Measurements from ENCODE around the gene TSSC4. TPM values are rescaled to one million over a fixed set of nuclear protein-coding genes. Genes with fewer than 3 reads are reported as not detected.

Gene TSSC4
- total and polyA plus RNA-seq, 5 donors from 2014 or later, result 59.6 to 97.4 (median 69.8) TPM

- no peak overlapping the region for H3K27ac Mint-ChIP-seq
- no peaks in the 10 kb centered on the region for H3K27me3 Mint-ChIP-seq
- no peaks in the 10 kb centered on the region for H3K9me3 ChIP-seq (ENCODE audit: control insufficient read depth in 2 of 2, low read length in 2 of 2)
- no peaks in the 10 kb centered on the region for H3K9me3 Mint-ChIP-seq
- DNase-seq (no peak), ATAC-seq (ENCODE audit: low read depth in 2 of 2) (no peak)
- no peaks in the 10 kb centered on the region for H3K27me3 ChIP-seq (ENCODE audit: control insufficient read depth, insufficient read depth, low read length)
- no peak overlapping the region for H3K27ac ChIP-seq (ENCODE audit: insufficient read depth, low read length, poor library complexity, severe bottlenecking)
- no peak overlapping the region for H3K4me3 Mint-ChIP-seq
- H3K36me3 ChIP-seq (ENCODE audit: control insufficient read depth, insufficient read depth, low read length), result peaks cover under 1% of the 10 kb centered on the region
- no peaks in the 10 kb centered on the region for H3K4me1 Mint-ChIP-seq
- no peak overlapping the region for H3K4me3 ChIP-seq (ENCODE audit: low read depth, low read length)
- no peaks in the 10 kb centered on the region for H3K36me3 Mint-ChIP-seq
- no peaks in the 10 kb centered on the region for H3K4me1 ChIP-seq (ENCODE audit: control insufficient read depth, insufficient read depth, low read length, poor library complexity, severe bottlenecking)
Measured at GRCh38 chr11:2409126-2409525, 8.6 kb downstream of the TSSC4 start.

DNA sequence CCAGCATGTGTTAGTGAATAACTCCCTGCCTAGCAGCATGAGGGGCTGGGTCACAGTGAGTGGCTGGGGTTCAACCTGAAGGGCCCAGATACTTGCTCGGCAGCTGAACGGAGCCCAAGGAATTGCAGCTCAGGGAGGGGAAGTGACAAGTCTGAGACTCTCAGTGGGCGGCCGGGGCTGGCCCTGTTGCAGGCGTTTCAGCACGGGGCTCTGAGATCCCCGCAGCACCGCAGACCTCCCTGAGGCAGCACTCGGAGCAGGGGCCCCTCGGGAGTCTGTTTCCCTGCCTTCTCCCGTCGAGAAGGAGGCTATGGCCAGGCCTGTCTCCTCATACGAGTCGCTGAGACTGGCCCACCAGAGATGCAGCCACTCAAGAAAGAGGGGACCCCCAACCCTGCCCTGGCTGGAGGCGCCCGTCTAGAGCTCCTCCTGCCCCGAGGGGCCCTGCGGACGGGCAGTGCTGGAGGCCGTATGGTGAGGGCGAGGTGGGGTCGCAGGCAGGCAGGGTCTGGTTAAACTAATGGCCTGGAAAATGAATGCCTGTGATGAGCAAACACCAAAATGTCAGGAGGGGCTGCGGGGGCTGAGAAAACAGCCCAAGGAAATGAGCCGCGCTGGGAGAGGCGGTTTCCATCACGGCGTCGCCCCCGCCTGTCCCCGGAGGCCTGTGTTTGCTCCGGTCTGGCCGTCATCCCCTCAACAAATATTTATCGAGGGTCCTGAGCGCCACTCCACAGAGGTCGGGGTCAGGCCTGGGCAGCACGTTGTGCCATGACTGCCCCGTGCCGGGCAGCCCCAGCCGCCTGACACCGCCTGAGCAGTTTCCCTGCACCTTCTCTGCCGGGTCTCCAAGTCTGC lies 9.3 kb downstream of the TSSC4 start:
- Histone ChIP-seq H3K27ac (ENCODE audit: insufficient read depth, low read length, poor library complexity, severe bottlenecking) (no peak overlapping the region), H3K36me3 (ENCODE audit: control insufficient read depth, insufficient read depth, low read length) (no peaks in the 10 kb centered on the region), H3K9me3 (ENCODE audit: control insufficient read depth in 2 of 2, low read length in 2 of 2) (no peaks in the 10 kb centered on the region), H3K4me3 (ENCODE audit: low read depth, low read length) (no peak overlapping the region), H3K27me3 (ENCODE audit: control insufficient read depth, insufficient read depth, low read length) (no peaks in the 10 kb centered on the region), H3K4me1 (ENCODE audit: control insufficient read depth, insufficient read depth, low read length, poor library complexity, severe bottlenecking) (no peaks in the 10 kb centered on the region)
- Mint-ChIP-seq H3K36me3 (no peaks in the 10 kb centered on the region), H3K4me3 (no peak overlapping the region), H3K9me3 (no peaks in the 10 kb centered on the region), H3K27ac (no peak overlapping the region), H3K4me1 (no peaks in the 10 kb centered on the region), H3K27me3 (no peaks in the 10 kb centered on the region)
- DNase-seq, result no peak
- ATAC-seq (ENCODE audit: low read depth in 2 of 2), result no peak

DNA sequence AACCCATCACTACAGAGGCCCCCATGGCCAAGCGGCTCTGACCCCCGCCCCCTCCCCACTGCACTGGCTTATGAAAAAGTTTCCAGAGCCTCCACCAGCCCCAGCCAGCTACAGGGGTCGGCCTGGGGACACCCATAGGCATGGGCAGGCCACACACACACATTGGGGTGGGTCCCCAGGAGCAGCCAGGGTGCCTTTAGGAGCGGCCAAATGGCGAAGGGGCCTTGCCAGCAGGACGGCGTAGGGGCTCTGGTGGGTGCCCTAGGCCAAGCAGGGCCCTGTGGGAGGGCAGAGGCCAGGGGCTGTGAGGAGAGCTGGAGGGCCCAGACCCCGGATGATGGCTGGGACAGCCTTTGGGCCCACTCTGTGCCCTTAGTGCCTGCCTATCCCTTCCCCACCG lies 10.1 kb downstream of the TSSC4 start:
- no peaks in the 10 kb centered on the region for H3K9me3 Mint-ChIP-seq
- H3K27ac Mint-ChIP-seq, result no peak overlapping the region
- Histone ChIP-seq H3K36me3 (ENCODE audit: control insufficient read depth, insufficient read depth, low read length) (no peaks in the 10 kb centered on the region), H3K4me3 (ENCODE audit: low read depth, low read length) (no peak overlapping the region), H3K27me3 (ENCODE audit: control insufficient read depth, insufficient read depth, low read length) (no peaks in the 10 kb centered on the region), H3K27ac (ENCODE audit: insufficient read depth, low read length, poor library complexity, severe bottlenecking) (no peak overlapping the region), H3K4me1 (ENCODE audit: control insufficient read depth, insufficient read depth, low read length, poor library complexity, severe bottlenecking) (no peaks in the 10 kb centered on the region), H3K9me3 (ENCODE audit: control insufficient read depth in 2 of 2, low read length in 2 of 2) (no peaks in the 10 kb centered on the region)
- H3K4me3 Mint-ChIP-seq, result no peak overlapping the region
- H3K27me3 Mint-ChIP-seq, result no peaks in the 10 kb centered on the region
- H3K4me1 Mint-ChIP-seq, result no peaks in the 10 kb centered on the region
- ATAC-seq (ENCODE audit: low read depth in 2 of 2), result no peak
- no peak for DNase-seq
- no peaks in the 10 kb centered on the region for H3K36me3 Mint-ChIP-seq

- Histone ChIP-seq H3K36me3 (ENCODE audit: control insufficient read depth, insufficient read depth, low read length) (no peaks in the 10 kb centered on the region), H3K9me3 (ENCODE audit: control insufficient read depth in 2 of 2, low read length in 2 of 2) (no peaks in the 10 kb centered on the region), H3K4me1 (ENCODE audit: control insufficient read depth, insufficient read depth, low read length, poor library complexity, severe bottlenecking) (no peaks in the 10 kb centered on the region), H3K27ac (ENCODE audit: insufficient read depth, low read length, poor library complexity, severe bottlenecking) (no peak overlapping the region), H3K27me3 (ENCODE audit: control insufficient read depth, insufficient read depth, low read length) (no peaks in the 10 kb centered on the region), H3K4me3 (ENCODE audit: low read depth, low read length) (no peak overlapping the region)
- Mint-ChIP-seq H3K27me3 (no peaks in the 10 kb centered on the region), H3K27ac (peak overlapping the region in 1 of 3 donors; percentile 55), H3K4me3 (no peak overlapping the region), H3K9me3 (no peaks in the 10 kb centered on the region), H3K36me3 (no peaks in the 10 kb centered on the region), H3K4me1 (no peaks in the 10 kb centered on the region)
- ATAC-seq (ENCODE audit: low read depth in 2 of 2) (no peak), DNase-seq (no peak)
Measured at GRCh38 chr11:2411446-2412305, 11.1 kb downstream of the TSSC4 start.

GRCh38 chr11:2412323-2412722 lies 11.8 kb downstream of the TSSC4 start:
- Histone ChIP-seq H3K27me3 (ENCODE audit: control insufficient read depth, insufficient read depth, low read length) (no peaks in the 10 kb centered on the region), H3K27ac (ENCODE audit: insufficient read depth, low read length, poor library complexity, severe bottlenecking) (no peak overlapping the region), H3K4me3 (ENCODE audit: low read depth, low read length) (no peak overlapping the region), H3K36me3 (ENCODE audit: control insufficient read depth, insufficient read depth, low read length) (no peaks in the 10 kb centered on the region), H3K9me3 (ENCODE audit: control insufficient read depth in 2 of 2, low read length in 2 of 2) (no peaks in the 10 kb centered on the region), H3K4me1 (ENCODE audit: control insufficient read depth, insufficient read depth, low read length, poor library complexity, severe bottlenecking) (no peaks in the 10 kb centered on the region)
- H3K36me3 Mint-ChIP-seq, result no peaks in the 10 kb centered on the region
- no peaks in the 10 kb centered on the region for H3K9me3 Mint-ChIP-seq
- no peak for ATAC-seq (ENCODE audit: low read depth in 2 of 2)
- H3K27ac Mint-ChIP-seq, result no peak overlapping the region
- no peak overlapping the region for H3K4me3 Mint-ChIP-seq
- no peaks in the 10 kb centered on the region for H3K27me3 Mint-ChIP-seq
- no peak for DNase-seq
- H3K4me1 Mint-ChIP-seq, result no peaks in the 10 kb centered on the region

- Mint-ChIP-seq H3K36me3 (no peaks in the 10 kb centered on the region), H3K4me3 (no peak overlapping the region), H3K27me3 (peaks cover 4% of the 10 kb centered on the region), H3K9me3 (no peaks in the 10 kb centered on the region), H3K27ac (no peak overlapping the region), H3K4me1 (peaks cover 0 to 1% (median 0%) of the 10 kb centered on the region in 4 donors)
- DNase-seq (no peak), ATAC-seq (ENCODE audit: low read depth in 2 of 2) (no peak)
- H3K36me3 ChIP-seq (ENCODE audit: control insufficient read depth, insufficient read depth, low read length), result no peaks in the 10 kb centered on the region
- H3K27me3 ChIP-seq (ENCODE audit: control insufficient read depth, insufficient read depth, low read length), result no peaks in the 10 kb centered on the region
- H3K27ac ChIP-seq (ENCODE audit: insufficient read depth, low read length, poor library complexity, severe bottlenecking), result no peak overlapping the region
- H3K4me3 ChIP-seq (ENCODE audit: low read depth, low read length), result no peak overlapping the region
- no peaks in the 10 kb centered on the region for H3K4me1 ChIP-seq (ENCODE audit: control insufficient read depth, insufficient read depth, low read length, poor library complexity, severe bottlenecking)
- no peaks in the 10 kb centered on the region for H3K9me3 ChIP-seq (ENCODE audit: control insufficient read depth in 2 of 2, low read length in 2 of 2)
Measured at GRCh38 chr11:2413742-2414579, 13.4 kb downstream of the TSSC4 start.

- Histone ChIP-seq H3K4me3 (ENCODE audit: low read depth, low read length) (no peak overlapping the region), H3K27me3 (ENCODE audit: control insufficient read depth, insufficient read depth, low read length) (no peaks in the 10 kb centered on the region), H3K27ac (ENCODE audit: insufficient read depth, low read length, poor library complexity, severe bottlenecking) (no peak overlapping the region), H3K9me3 (ENCODE audit: control insufficient read depth in 2 of 2, low read length in 2 of 2) (no peaks in the 10 kb centered on the region), H3K36me3 (ENCODE audit: control insufficient read depth, insufficient read depth, low read length) (no peaks in the 10 kb centered on the region), H3K4me1 (ENCODE audit: control insufficient read depth, insufficient read depth, low read length, poor library complexity, severe bottlenecking) (peaks cover under 1% of the 10 kb centered on the region)
- peaks cover 0 to 1% (median under 1%) of the 10 kb centered on the region in 4 donors for H3K4me1 Mint-ChIP-seq
- no peak overlapping the region for H3K4me3 Mint-ChIP-seq
- no peak for DNase-seq
- H3K36me3 Mint-ChIP-seq, result no peaks in the 10 kb centered on the region
- no peak for ATAC-seq (ENCODE audit: low read depth in 2 of 2)
- no peaks in the 10 kb centered on the region for H3K9me3 Mint-ChIP-seq
- no peak overlapping the region for H3K27ac Mint-ChIP-seq
- H3K27me3 Mint-ChIP-seq, result peaks cover 5% of the 10 kb centered on the region
Measured at GRCh38 chr11:2414616-2415015, 14.1 kb downstream of the TSSC4 start.

Data from CD4-positive, CD25-positive, alpha-beta regulatory T cell (primary cell).